ENCODE data around the gene CWC27.

- TF ChIP-seq EZH2 (IDR thresholded peaks at IDR 0.05; ENCODE audit: borderline replicate concordance, low read length) (no peak), CTCF (IDR thresholded peaks at IDR 0.05; ENCODE audit: low read length) (no peak)
Measured at GRCh38 chr5:65009207-65009606, 240.5 kb downstream of the CWC27 start.
